Fibroblast of lung (primary cell): ENCODE results near the gene SIX5.
"Not testable (repeated sequence)": the region's sequence is repeated elsewhere in the genome, so short reads cannot be mapped to it uniquely, and the experiment has no call there.

ENCODE experiments used
- CTCF ChIP-seq, 2 donors: IDR thresholded peaks in 1 of 2; conservative IDR thresholded peaks in 1 of 2; 1 replicate in 1 of 2; 2 replicates in 1 of 2; pipeline ENCODE4 v1.5.1; 2011 to 2012; ENCODE audit warnings: low read length in 2 of 2, control low read depth in 1 of 2, inconsistent platforms in 1 of 2, low read depth in 1 of 2, mild to moderate bottlenecking in 1 of 2
- EZH2 ChIP-seq: IDR thresholded peaks from 2 replicates; pipeline ENCODE4 v1.5.1; 2012; ENCODE audit warnings: low read length, control low read depth, mild to moderate bottlenecking; ENCODE audit errors: missing control alignments

- not testable (repeated sequence) for TF ChIP-seq CTCF (conservative IDR thresholded peaks at IDR 0.05 in 1 of 2, IDR thresholded peaks at IDR 0.05 in 1 of 2; ENCODE audit: low read depth in 1 of 2, low read length in 2 of 2); EZH2
These were observed 30.5 kb upstream of the SIX5 start for GRCh38 chr19:45799541-45799940.
